GM21717 (cell line): Measurements from ENCODE around the gene CTNNA1.
"Not testable (repeated sequence)": the region's sequence is repeated elsewhere in the genome, so short reads cannot be mapped to it uniquely, and the experiment has no call there.

Source experiments
- ATAC-seq: cut with Tn5 transposase; IDR thresholded peaks from one replicate; pipeline ENCODE4 v1.9.1; 2021; ENCODE audit warnings: mild to moderate bottlenecking, moderate library complexity; ENCODE audit not compliant: unreplicated experiment

The CTNNA1 gene

GRCh38 chr5:138722544-138723177, 30.6 kb upstream of the CTNNA1 start:
- no peak for ATAC-seq

GRCh38 chr5:138724470-138725146, 28.6 kb upstream of the CTNNA1 start:
- ATAC-seq = no peak

GRCh38 chr5:138725153-138725817, 27.9 kb upstream of the CTNNA1 start:
- no peak for ATAC-seq

- no peak for ATAC-seq
Observed at GRCh38 chr5:138725818-138726416, 27.3 kb upstream of the CTNNA1 start.

GRCh38 chr5:138726848-138727247, 26.4 kb upstream of the CTNNA1 start:
- no peak for ATAC-seq

GRCh38 chr5:138730496-138730895, 22.7 kb upstream of the CTNNA1 start:
- ATAC-seq = not testable (repeated sequence)

GRCh38 chr5:138732466-138732865, 20.8 kb upstream of the CTNNA1 start:
- no peak for ATAC-seq

GRCh38 chr5:138732933-138733332, 20.3 kb upstream of the CTNNA1 start:
- ATAC-seq = no peak

GRCh38 chr5:138733509-138733908, 19.7 kb upstream of the CTNNA1 start:
- ATAC-seq = no peak

- no peak for ATAC-seq
Observed at GRCh38 chr5:138736293-138736692, 16.9 kb upstream of the CTNNA1 start.

- ATAC-seq = no peak
Observed at GRCh38 chr5:138737494-138738265, 15.5 kb upstream of the CTNNA1 start.

GRCh38 chr5:138738399-138738798, 14.8 kb upstream of the CTNNA1 start:
- no peak for ATAC-seq

GRCh38 chr5:138739938-138740337, 13.3 kb upstream of the CTNNA1 start:
- ATAC-seq = no peak

- no peak for ATAC-seq
Observed at GRCh38 chr5:138743484-138743883, 9.7 kb upstream of the CTNNA1 start.

- ATAC-seq = no peak
Observed at GRCh38 chr5:138745268-138745667, 8.0 kb upstream of the CTNNA1 start.

- no peak for ATAC-seq
Observed at GRCh38 chr5:138748630-138749081, 4.6 kb upstream of the CTNNA1 start.

GRCh38 chr5:138751344-138751743, 1.9 kb upstream of the CTNNA1 start:
- ATAC-seq = not testable (repeated sequence)

GRCh38 chr5:138752341-138752950, 779 bp upstream of the CTNNA1 start:
- ATAC-seq = no peak

- no peak for ATAC-seq
Observed at GRCh38 chr5:138753794-138754698, 821 bp downstream of the CTNNA1 start.

GRCh38 chr5:138754699-138755057, 1.5 kb downstream of the CTNNA1 start:
- no peak for ATAC-seq
